H1 (cell line): ENCODE data around the gene FOXO6.

Experiments used
- ATF3 ChIP-seq: IDR thresholded peaks from 2 replicates; pipeline ENCODE4 v1.6.1; 2011; ENCODE audit warnings: low read depth, mild to moderate bottlenecking, low read length; ENCODE audit not compliant: insufficient read depth
- CTCF ChIP-seq, 3 experiments: IDR thresholded peaks; 1 replicate in 2 of 3; 2 replicates in 1 of 3; pipeline versions ENCODE4 v1.5.1 to v1.6.1; 2011; ENCODE audit warnings: low read length in 3 of 3, mild to moderate bottlenecking in 3 of 3, inconsistent platforms in 2 of 3, low read depth in 1 of 3, moderate library complexity in 1 of 3; ENCODE audit not compliant: insufficient read depth in 1 of 3; ENCODE audit errors: control extremely low read depth in 1 of 3
- JUND ChIP-seq: IDR thresholded peaks from 2 replicates; pipeline ENCODE4 v1.6.1; 2011; ENCODE audit warnings: mild to moderate bottlenecking, improper control_type of control experiment, low read length
- KDM1A ChIP-seq: fragments of 200-600, 300-600 bp; sonication (generic); IDR thresholded peaks from 2 replicates; pipeline ENCODE4 v1.7.1; 2016; ENCODE audit warnings: mild to moderate bottlenecking, low read length, borderline replicate concordance
- RBBP5 ChIP-seq: IDR thresholded peaks from 2 replicates; pipeline ENCODE4 v1.7.1; 2012; ENCODE audit warnings: low read depth, mild to moderate bottlenecking, inconsistent platforms, low read length, moderate library complexity, borderline replicate concordance
- TAF7 ChIP-seq: optimal IDR thresholded peaks from 2 replicates; pipeline ENCODE3; 2011; ENCODE audit warnings: low read depth, mild to moderate bottlenecking, inconsistent platforms, low read length, moderate library complexity, borderline replicate concordance
- TBP ChIP-seq: IDR thresholded peaks from 2 replicates; pipeline ENCODE4 v1.6.1; 2011; ENCODE audit warnings: low read depth, low read length, improper control_type of control experiment

- TF ChIP-seq TAF7: no peak
- no peak for TF ChIP-seq RBBP5
- no peak for TF ChIP-seq CTCF (IDR thresholded peaks at IDR 0.05; ENCODE audit: control extremely low read depth in 1 of 3, insufficient read depth in 1 of 3, low read depth in 1 of 3, low read length in 3 of 3)
- no peak for TF ChIP-seq JUND
- TF ChIP-seq KDM1A: no peak
- no peak for TF ChIP-seq TBP
- TF ChIP-seq ATF3: no peak
Measured at GRCh38 chr1:41341772-41342562, 19.3 kb upstream of the FOXO6 start.
